Pancreas (tissue), 10 donors: Measurements from ENCODE around the gene RPRD1B. TPM values are rescaled to one million over a fixed set of nuclear protein-coding genes. Genes with fewer than 3 reads are reported as not detected.

ENCODE experiments used
- ATAC-seq, 4 donors: fragments of 200-7000 bp; cut with Tn5 transposase; one replicate each; pipeline versions ENCODE4 v1.8.0 to v1.9.1; 2020; ENCODE audit warnings: mild to moderate bottlenecking in 4 of 4, moderate library complexity in 4 of 4
- DNase-seq, 6 donors: peaks; one replicate each; pipeline ENCODE4 v3.0.0-alpha.2; 2020
- FAIRE-seq: peaks from 2 replicates; lab custom pipeline; 2012; peaks lifted over from hg19 to GRCh38; lab: Jason Lieb, UNC
- H3K27ac ChIP-seq, 4 donors: fragments of 200-600 bp; sonication (generic); 1 replicate in 3 of 4; 2 replicates in 1 of 4; pipeline versions ENCODE4 v1.5.0 to v1.8.0; 2020
- H3K27me3 ChIP-seq, 4 donors: fragments of 200-600 bp; one replicate each; pipeline ENCODE4 v1.8.0; 2021
- H3K36me3 ChIP-seq, 3 donors: fragments of 200-600 bp; sonication (generic) in 1 of 3; one replicate each; pipeline versions ENCODE4 v1.5.0 to v1.8.0; 2020 to 2021
- H3K4me1 ChIP-seq, 3 donors: fragments of 200-600 bp; one replicate each; pipeline ENCODE4 v1.8.0; 2021
- H3K4me3 ChIP-seq, 4 donors: fragments of 200-600 bp; sonication (generic) in 2 of 4; one replicate each; pipeline versions ENCODE4 v1.5.0 to v1.8.0; 2020 to 2021
- H3K9me3 ChIP-seq, 4 donors: fragments of 200-600 bp; one replicate each; pipeline ENCODE4 v1.8.0; 2021
- WGBS, 2 donors: extraction: QIAGEN DNeasy Blood & Tissue Kit; methylation state at CpG; one replicate each; pipeline ENCODE4 v1.1.7; 2013; 5-methylcytosine and 5-hydroxymethylcytosine counted together
- intact Hi-C, 3 donors: fragments of 100-400 bp; cut with DNase I; formaldehyde crosslinking; loops; one replicate each; pipeline versions ENCODE4 v1.11.1 to v1.14.2; 2022
- polyA plus RNA-seq, 2 donors: library from polyadenylated mRNA; stranded (reverse); fragments of 200-250 nt; gene quantifications; one replicate each; pipeline ENCODE4 v1.2.3, GENCODE V29; 2013
- total RNA-seq, 6 donors: library from RNA; stranded (reverse); fragmentation: NEBNext Ultra II Directional in 4 of 6; extraction: Animal tissue kit (Norgen Biotek cat#: 25700) in 4 of 6; gene quantifications; one replicate each; pipeline versions ENCODE4 v1.2.1 to v1.2.4, GENCODE V29; 2021 to 2023
- TF ChIP-seq, protein P1 (sequence below), 4 donors: fragments of 200-600 bp; sonication (generic) in 3 of 4; IDR thresholded peaks; one replicate each; pipeline versions ENCODE4 v1.5.0 to v1.8.0; 2021; ENCODE audit warnings: antibody characterized with exemption in 4 of 4
- donor health status: healthy with polysubstance abuse.
- donor health status: DM: no; HTN: no; CAD: no; lungs with moderate emphysema.
- donor health status: DM: no; HTN: no; CAD: no.
- donor health status: control.
- donor health status: control.
- donor health status: Bipolar disorder and iron deficiency.
- donor health status: DM: yes; HTN: yes; CAD: no.
- donor health status: DM: no; HTN: no; CAD: no.
- donor health status: DM: no; HTN: no; CAD: no.
- donor health status: DM: yes; HTN: yes; CAD: no.

RPRD1B gene
- total and polyA plus RNA-seq, 8 donors, result 6.0 to 19.7 (median 12.0) TPM

DNA sequence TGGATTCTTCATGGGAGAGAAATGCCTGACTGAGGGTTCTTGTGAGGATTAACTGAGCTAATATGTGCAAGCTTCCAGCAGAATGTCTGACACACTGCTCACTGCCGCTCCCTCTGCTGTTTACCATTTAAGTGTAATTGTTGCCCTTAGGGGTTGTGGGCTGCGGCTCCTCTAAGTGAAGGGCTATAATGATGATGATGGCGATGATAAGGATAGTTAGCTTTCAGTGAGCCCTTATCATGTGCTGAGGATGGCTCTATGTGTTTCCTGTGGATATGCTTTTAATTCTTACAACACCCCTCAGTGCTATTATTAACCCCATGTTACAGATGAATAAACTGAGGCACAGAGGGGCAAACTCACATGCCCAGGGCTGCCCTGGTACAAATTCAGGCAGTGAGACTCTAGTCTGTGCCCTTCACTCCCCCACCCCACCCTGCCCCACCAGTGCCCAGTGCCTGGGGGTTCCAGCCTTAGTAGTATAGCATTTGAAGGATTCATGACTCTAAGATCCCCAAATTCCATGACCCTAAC is 98.1 kb downstream of the RPRD1B start:
- Histone ChIP-seq H3K27me3 (no peaks in the 10 kb centered on the region), H3K4me3 (no peak overlapping the region), H3K36me3 (no peaks in the 10 kb centered on the region), H3K27ac (no peak overlapping the region), H3K4me1 (peaks cover 0 to 11% (median 0%) of the 10 kb centered on the region in 3 donors), H3K9me3 (no peaks in the 10 kb centered on the region)
- intact Hi-C loops, result no loop called here
- FAIRE-seq, result no peak
- ATAC-seq, result no peak
- TF ChIP-seq, protein P1, sequence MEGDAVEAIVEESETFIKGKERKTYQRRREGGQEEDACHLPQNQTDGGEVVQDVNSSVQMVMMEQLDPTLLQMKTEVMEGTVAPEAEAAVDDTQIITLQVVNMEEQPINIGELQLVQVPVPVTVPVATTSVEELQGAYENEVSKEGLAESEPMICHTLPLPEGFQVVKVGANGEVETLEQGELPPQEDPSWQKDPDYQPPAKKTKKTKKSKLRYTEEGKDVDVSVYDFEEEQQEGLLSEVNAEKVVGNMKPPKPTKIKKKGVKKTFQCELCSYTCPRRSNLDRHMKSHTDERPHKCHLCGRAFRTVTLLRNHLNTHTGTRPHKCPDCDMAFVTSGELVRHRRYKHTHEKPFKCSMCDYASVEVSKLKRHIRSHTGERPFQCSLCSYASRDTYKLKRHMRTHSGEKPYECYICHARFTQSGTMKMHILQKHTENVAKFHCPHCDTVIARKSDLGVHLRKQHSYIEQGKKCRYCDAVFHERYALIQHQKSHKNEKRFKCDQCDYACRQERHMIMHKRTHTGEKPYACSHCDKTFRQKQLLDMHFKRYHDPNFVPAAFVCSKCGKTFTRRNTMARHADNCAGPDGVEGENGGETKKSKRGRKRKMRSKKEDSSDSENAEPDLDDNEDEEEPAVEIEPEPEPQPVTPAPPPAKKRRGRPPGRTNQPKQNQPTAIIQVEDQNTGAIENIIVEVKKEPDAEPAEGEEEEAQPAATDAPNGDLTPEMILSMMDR (IDR thresholded peaks at IDR 0.05), result no peak
- WGBS, 2 donors, result 87 to 92% methylated on average over 3 of the region's 3 CpGs
- peak in 2 of 6 donors; percentile 5 to 6 for DNase-seq

DNA sequence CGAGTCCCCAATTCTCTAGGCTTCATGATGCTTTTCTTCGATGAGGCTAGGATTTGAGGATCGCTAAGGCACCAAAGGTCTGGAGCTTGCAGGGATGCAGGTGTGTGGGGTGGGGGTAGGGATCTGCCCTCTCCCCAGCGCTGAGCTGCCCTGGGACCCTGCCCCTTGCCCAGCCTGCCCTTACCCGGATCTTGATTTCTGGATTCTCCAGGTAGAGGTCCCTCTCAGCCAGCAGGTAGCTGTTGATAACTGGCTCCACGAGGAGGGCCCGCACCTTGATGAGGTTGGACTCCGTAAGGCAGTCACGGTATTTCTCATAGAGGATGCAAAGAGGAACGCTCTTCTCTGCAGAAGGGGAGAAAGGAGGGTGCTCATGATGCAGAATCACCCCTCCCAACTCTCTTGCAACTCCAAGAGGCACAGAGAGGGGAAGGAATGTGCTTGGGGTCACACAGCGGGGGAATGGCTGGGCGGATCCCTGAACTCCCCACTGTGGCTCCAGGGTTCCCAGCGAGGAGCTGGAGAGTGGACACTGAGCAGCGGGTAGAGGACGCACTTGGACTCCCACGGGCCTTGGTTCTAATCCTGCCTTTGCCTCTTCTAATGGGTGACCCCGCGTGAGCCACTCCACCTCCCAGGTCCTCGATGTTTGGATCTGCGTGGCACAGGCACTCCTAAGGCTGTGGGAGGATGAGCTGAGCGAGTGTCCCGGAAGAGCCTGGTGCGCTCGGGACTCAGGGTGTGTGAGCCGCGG is 98.8 kb downstream of the RPRD1B start:
- no peaks in the 10 kb centered on the region for H3K27me3 ChIP-seq
- no peaks in the 10 kb centered on the region for H3K36me3 ChIP-seq
- WGBS, 2 donors, result 85 to 93% methylated on average over 25 to 26 of the region's 26 CpGs
- ATAC-seq (no peak), DNase-seq (peak in 2 of 6 donors; percentile 20 to 43), FAIRE-seq (no peak)
- TF ChIP-seq, protein P1 (IDR thresholded peaks at IDR 0.05), result no peak
- H3K4me1 ChIP-seq, result peaks cover 0 to 6% (median 0%) of the 10 kb centered on the region in 3 donors
- H3K27ac ChIP-seq, result no peak overlapping the region
- intact Hi-C loops, result no loop called here
- H3K4me3 ChIP-seq, result no peak overlapping the region
- H3K9me3 ChIP-seq, result no peaks in the 10 kb centered on the region

DNA sequence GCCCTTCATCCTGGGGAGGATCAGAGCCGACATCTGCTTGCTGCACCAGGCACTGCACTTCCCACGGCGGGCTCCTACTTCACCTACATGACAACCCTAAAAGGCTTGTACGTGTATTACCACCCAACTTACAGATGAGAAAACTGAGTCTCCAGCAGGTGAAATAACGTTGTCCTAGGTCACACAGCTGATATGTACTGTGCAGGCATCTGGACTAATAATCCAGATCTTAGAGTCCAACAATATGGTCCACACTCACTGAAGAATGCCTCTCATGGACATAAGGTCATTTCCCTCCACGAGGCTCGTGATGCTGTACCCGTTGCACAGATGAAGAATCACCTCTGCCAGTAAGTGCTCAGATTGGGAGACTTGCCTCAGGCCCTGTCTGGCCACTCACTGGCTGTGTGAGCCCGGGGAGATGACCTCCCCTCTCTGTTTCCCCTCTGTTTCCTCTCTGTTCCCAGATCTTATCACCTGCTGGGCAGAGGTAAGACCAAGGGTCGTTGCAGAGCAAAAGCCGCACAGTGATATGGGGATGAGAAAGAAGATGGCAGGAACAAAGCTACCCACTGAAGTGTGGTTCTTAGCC is 99.5 kb downstream of the RPRD1B start:
- Histone ChIP-seq H3K9me3 (no peaks in the 10 kb centered on the region), H3K36me3 (no peaks in the 10 kb centered on the region), H3K4me1 (peaks cover 0 to 6% (median 0%) of the 10 kb centered on the region in 3 donors), H3K27ac (no peak overlapping the region), H3K27me3 (no peaks in the 10 kb centered on the region), H3K4me3 (no peak overlapping the region)
- FAIRE-seq, result no peak
- TF ChIP-seq, protein P1 (IDR thresholded peaks at IDR 0.05), result no peak
- WGBS, 2 donors, result 73 to 82% methylated on average over 11 of the region's 11 CpGs
- intact Hi-C loops, result no loop called here
- peak in 2 of 6 donors; percentile 6 to 10 for DNase-seq
- no peak for ATAC-seq

DNA sequence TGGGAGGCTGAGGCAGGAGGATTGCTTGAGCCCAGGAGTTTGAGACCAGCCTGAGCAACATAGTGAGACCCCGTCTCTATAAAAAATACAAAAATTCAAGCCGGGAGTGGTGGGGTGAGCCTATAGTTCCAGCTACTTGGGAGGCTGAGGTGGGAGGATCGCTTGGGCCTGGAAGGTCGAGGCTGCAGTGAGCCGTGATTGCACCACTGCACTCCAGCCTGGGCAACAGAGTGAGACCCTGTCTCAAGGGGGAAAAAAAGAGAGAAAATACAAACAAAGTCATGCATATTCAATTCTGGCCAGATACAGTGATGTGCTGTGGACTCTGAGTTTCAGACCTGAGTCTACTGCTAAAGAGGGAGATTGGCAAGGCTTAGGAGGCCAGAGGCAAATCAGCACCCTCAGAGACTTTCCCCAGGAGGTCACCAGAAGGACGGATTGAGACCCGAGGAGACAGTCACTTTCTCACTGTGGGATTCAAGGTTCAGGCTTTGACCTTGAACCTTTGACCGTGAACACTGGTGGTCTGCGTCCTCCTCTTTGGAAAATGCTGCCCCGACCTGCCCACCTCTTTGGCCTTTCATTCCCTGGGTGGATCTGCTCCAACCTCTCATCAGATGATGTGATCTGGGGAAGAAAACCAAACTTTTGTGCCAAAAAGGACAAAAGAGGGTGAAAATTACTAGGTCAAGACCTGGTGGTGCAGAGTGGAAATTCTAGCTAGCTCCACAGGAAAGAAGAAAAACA is 100.3 kb downstream of the RPRD1B start:
- intact Hi-C loops, result no loop called here
- Histone ChIP-seq H3K4me1 (peaks cover 0 to 6% (median 0%) of the 10 kb centered on the region in 3 donors), H3K27ac (peak overlapping the region in 2 of 4 donors; percentile 3 to 39), H3K27me3 (no peaks in the 10 kb centered on the region), H3K36me3 (no peaks in the 10 kb centered on the region), H3K4me3 (no peak overlapping the region), H3K9me3 (no peaks in the 10 kb centered on the region)
- TF ChIP-seq, protein P1 (IDR thresholded peaks at IDR 0.05), result no peak
- ATAC-seq, result no peak
- peak in 2 of 6 donors; percentile 2 to 23 for DNase-seq
- FAIRE-seq, result no peak
- 78 to 88% methylated on average over 10 of the region's 10 CpGs for WGBS, 2 donors
